ENCODE measurements around the gene RXRA. TPM values are rescaled to one million over a fixed set of nuclear protein-coding genes. Genes with fewer than 3 reads are reported as not detected.

RXRA gene
- total RNA-seq, 1 donor from 2014 or later = 78.1 TPM

DNA sequence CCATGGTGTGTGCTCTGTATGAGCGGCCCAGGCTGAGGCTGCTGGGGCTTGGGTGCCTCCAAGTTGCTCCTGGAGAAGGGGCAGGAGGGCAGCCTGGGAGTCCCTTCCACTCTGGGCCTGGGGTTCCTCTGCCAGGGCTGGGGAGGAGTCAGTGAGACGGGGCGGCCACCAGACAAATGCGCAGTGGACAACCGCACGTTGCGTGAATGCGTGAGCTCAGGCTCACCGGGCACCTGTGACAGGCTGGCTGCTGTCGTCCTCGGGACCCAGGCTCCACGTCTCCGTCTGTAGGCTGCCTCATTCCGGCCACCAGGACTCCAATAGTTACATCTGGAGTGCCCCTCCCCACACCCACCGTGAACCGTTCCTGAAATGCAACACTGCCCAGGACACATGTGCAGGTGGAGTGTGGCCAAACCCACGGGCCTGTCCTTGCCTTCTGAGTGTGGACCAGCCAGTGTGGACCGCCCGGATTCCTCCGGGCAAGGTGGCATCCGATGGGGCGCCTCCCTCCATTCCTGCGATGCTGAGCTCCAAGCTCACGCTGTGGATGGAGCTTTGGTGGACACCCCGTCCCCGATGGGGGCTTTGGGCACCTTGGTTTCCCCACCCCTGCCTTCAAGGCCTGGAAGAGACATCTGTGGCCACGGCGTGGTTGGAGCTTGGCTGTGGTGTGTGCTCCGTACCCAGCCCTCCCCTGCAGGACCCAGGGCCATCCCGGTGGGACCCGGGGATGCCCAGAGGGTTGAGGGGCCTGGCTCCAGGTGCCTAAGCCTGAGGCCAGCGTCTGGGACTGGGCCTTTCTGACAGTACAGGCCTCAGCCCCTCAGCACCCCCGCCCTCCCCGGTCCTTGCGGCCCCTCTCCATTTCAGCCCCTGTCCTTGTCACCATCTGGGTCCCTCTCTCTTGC lies 34.0 kb upstream of the RXRA start:
- intact Hi-C loops (cut with DNase I) = no loop called here

DNA sequence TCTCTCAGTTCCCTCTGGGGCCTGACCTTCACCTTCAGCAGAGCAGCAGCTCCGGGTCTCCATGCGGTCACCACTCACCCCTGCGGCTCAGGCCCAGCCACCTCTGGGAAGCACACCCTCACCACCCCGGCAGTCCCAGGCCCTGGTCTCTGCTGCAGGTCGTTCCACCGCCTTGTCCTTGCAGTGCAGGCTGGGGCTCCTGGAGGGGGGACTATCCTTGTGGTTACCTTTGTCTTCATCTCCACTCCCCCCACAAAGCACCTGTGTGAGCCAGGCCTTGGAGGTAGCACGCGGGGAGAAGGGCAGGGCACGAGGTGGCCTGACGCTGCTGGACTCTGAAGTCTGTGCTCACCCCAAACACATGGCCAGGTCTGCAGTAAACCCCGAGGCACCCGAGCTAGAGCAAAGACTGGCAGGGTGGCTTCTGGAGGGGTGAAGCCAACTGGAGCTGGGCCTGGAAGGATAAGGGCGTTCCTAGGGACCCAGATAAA lies 33.2 kb upstream of the RXRA start:
- intact Hi-C loops (cut with DNase I) = no loop called here
- ATAC-seq (peak; percentile 5), DNase-seq (ENCODE audit: low spot score) (no peak)

More for the DNA sequence above, 34.0 kb upstream of the RXRA start:
- no peak for ATAC-seq
- no peak for DNase-seq (ENCODE audit: low spot score)

GRCh38 chr9:134293611-134294152 lies 32.6 kb upstream of the RXRA start:
- DNase-seq (ENCODE audit: low spot score) = no peak
- ATAC-seq = peak; percentile 67
- intact Hi-C loops (cut with DNase I) = no loop called here

- intact Hi-C loops (cut with DNase I) = no loop called here
- ATAC-seq = peak; percentile 88
- no peak for DNase-seq (ENCODE audit: low spot score)
These were observed 31.8 kb upstream of the RXRA start for GRCh38 chr9:134294153-134295071.

GRCh38 chr9:134295101-134295745 lies 31.0 kb upstream of the RXRA start:
- intact Hi-C loops (cut with DNase I) = no loop called here
- DNase-seq (ENCODE audit: low spot score) = no peak
- no peak for ATAC-seq

- DNase-seq (ENCODE audit: low spot score) (no peak), ATAC-seq (no peak)
- intact Hi-C loops (cut with DNase I) = no loop called here
These were observed 30.5 kb upstream of the RXRA start for GRCh38 chr9:134295746-134296250.

DNA sequence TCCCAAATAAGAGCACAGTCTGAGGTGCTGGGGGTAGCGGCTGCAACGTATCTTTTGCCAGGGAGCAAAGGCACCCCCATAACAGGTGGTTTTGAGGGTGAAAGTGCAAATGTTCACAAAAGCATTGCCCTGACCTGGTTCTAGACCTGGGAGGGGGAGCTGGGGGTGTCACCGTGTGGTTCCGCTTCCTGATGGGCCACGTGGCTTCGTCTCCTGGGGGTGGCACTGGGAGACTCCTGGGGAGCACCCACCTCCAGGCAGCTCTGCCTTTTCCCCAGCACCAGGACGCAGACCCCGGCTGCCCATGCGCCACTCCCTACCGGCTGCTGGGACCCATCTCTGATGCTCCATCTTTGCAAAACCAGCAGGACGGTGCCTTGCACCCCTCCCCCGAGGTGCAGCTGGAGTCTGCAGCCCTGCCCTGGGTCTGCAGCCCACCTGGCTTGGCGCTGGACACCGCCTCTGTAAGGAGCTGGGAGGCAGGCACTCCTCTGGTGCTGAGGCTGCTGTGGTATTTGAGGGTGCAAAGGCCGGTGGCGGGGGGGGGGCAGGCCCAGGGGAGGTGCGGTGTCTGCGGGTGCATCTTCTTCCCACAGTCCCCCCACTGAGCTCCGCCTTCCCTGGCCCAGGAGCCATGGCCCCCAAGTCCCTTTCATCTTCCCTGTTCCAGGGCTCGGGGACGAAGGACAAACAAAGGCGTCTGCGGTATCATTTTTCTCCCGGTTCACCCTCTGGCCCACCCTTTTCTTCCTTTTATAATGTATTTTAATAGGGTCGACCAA lies 29.8 kb upstream of the RXRA start:
- intact Hi-C loops (cut with DNase I) = no loop called here
- DNase-seq (ENCODE audit: low spot score) (no peak), ATAC-seq (no peak)

DNA sequence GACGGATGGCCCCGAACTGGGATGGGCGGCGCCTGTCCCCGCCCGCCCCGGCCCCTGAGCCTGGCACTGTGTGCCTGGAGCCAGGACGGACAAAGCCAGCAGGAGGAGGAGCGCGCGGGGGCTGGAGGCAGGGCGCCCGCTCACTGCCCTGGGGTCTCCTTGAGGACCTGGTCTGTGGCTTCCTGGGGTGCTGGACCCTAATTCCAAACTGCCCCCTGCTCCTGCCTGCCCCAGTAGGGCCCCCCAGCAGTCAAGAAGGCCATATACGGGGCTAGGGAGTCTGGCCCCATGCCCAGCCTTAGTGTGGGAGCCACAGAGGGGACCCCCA lies 29.2 kb upstream of the RXRA start:
- intact Hi-C loops (cut with DNase I) = no loop called here
- ATAC-seq = no peak
- DNase-seq (ENCODE audit: low spot score) = no peak

DNA sequence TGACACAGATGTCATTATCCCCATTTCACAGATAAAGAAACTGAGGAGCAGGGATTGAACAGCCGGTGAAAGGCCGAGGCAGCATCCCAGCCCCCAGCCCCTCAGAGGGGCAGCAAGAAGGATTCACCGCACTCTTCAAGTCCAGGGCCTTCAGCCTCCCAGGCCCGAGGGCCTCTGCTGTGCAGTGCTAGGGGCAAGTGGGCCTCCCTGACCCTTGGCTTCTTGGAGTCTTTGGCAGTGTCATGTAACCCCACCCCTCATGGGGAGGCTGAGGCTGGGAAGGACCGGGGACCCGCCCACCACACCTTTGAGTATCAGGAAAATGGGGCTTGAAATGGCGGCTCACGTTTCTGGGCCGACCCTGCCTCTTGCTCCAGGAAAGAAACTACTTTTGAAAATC lies 28.7 kb upstream of the RXRA start:
- DNase-seq (ENCODE audit: low spot score) (no peak), ATAC-seq (no peak)
- intact Hi-C loops (cut with DNase I) = no loop called here

DNA sequence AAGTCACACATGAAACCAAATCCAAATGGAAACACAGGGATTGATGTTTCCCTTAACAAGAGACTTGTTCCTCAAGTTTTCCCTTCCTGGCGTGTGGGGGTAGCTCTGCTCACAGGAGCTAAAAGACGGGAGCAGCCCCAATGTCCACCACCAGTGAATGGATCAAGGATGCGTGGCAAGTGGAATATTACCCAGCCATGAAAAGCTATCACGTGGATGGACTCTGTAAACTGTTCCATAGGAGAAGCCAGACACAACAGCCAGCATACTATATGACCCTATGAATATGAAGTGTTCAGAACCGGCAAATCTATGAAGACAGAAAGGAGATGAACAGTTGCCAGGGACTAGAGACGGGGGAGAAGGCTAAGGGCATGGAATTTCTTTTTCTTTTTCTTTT lies 28.3 kb upstream of the RXRA start:
- DNase-seq (ENCODE audit: low spot score) (no peak), ATAC-seq (no peak)
- intact Hi-C loops (cut with DNase I) = no loop called here

DNA sequence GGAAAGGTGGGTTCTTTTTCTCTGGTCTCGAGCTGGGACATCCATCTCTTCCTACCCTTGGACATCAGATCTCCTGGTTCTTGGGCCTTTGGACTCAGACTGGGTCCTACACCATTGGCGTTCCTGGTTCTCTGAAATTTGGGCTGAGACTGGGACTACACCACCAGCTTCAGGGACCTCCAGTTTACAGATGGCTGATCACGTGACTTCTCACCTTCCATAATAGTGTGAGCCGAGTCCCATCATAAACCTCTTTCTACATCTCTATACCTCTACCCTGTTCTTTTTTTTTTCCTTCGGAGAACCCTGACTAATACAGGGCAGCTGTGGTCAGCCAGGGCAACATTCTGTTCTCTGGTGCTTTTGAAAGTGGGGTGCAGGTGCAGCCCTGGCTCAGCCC lies 27.2 kb upstream of the RXRA start:
- intact Hi-C loops (cut with DNase I) = no loop called here
- DNase-seq (ENCODE audit: low spot score) = no peak
- ATAC-seq = no peak

- no peak for ATAC-seq
- intact Hi-C loops (cut with DNase I) = no loop called here
- DNase-seq (ENCODE audit: low spot score) = no peak
These were observed 26.4 kb upstream of the RXRA start for GRCh38 chr9:134299883-134300282.

DNA sequence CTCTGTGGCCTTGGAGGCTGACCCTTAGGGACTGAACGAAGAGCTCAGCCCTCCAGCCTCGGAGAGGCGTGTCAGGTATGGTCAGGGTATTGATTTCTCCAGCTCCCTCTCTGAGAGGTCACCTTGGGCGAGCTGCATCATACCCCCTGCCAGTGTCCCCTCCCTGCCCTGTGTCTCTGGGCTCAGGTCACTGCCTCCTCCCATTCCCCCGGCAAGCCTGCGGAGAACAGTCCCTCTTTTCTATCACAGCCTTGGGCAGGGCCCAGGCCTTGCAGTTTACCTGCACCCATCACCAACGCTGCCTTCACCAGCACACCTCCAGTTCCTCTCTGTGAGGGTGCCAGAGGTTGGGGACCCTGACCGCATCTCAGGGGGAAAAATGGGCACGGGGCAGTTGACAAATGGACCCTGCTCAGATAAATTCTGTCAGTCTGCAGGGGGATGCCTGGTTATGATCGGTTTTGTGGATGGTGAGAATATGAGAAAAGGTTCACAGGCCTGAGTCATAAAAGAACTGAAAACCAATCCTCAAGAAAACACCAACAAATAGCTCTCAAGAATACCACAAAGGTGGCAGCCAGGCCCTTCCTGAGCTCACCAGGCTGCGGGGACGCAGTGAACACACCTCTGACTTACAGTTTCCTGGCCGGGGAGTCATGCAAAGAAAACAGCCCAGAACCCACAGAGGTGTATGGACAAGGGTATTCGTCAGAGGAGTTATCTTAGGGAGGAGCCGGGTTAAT lies 24.7 kb upstream of the RXRA start:
- intact Hi-C loops (cut with DNase I) = no loop called here
- ATAC-seq (no peak), DNase-seq (ENCODE audit: low spot score) (peak; percentile 42)

DNA sequence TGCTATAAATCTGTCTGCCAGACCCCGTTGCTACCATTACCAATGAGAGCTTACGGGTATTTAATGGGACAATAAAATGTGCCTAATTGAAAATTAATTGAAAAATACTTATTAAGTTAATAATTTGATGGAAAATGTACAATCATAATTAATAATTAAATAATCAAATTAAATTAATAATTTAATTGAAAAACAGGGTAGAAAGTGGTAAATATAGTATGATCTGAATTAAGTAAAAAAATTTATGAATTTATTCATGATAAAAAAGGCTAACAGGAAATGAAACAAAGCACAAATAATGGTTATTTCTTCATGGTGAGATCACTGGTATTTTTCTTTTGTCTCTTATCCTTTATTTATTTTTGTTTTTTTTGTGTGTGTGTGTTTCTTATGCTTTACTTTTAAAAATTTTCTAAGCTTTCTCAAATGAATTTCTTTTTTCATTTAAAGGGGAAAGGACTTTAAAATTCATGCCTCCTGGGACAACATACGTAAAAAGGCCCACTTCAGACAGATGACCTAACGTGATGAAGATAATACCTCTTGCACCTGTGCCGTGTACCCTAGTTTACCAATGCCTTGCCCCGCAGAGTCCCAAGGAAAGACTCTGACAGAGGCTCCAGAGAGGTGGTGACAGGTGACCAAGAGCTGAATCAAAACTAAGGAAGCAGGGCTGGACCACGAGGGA lies 24.0 kb upstream of the RXRA start:
- DNase-seq (ENCODE audit: low spot score) (no peak), ATAC-seq (no peak)
- intact Hi-C loops (cut with DNase I) = no loop called here

DNA sequence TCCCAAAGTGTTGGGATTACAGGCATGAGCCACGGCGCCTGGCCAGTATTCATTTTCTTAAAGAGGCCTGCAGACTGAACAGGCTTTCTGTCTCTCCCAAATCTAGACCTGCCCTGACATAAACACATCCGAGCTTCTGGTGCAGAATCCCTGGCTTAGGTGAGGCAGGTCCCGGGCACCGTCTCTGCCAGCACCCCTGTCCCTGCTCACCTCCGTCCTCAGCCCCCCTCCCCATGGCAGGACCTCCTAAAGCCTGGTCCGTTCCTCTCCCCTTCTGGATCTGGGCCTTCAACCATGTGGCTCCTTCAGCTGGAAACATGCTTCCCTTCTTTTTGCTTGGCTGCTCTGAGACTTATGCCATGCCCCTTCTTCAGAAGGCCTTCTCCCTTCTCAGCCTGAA lies 22.7 kb upstream of the RXRA start:
- DNase-seq (ENCODE audit: low spot score) (no peak), ATAC-seq (no peak)
- intact Hi-C loops (cut with DNase I) = no loop called here

DNA sequence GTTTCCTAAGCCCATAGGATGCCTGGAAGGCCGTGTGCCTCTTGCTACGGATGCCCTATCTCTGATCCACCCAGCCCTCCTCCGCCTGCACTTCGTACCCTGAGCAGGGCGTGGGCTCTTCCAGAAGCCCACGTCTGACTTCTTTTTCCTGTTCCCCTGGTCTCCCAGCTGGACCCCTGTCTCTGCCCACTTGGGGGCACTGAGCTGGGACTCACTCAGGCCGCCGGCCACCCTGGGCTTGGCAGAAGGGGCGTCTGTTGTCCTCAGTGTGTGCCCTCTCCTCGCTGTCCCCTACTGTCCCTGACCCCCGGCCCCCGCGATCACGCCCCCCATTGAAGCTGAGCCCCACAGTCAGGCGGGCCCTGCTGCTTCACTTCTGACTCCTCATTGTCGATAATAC lies 22.0 kb upstream of the RXRA start:
- DNase-seq (ENCODE audit: low spot score) = peak; percentile 42
- no peak for ATAC-seq
- intact Hi-C loops (cut with DNase I) = no loop called here

DNA sequence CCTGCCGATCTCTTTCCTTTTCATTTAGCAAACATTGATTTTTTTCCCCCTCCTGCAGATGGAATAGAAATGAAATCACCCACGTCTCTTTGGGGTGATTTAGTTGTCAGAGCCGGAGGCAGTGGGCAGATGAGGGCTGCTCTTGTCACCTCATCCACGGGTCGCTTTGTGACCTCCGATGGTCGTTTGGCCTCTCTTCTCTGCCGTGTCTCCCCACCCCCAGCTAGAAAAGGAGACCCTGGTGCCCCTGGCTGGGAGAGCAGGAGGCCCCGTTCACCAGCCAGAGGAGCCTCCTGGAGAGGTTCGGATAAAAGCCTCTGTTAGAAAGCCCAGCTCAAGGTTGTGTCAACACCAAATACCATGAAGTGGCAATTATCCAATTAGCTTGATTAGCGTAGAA lies 21.6 kb upstream of the RXRA start:
- peak; percentile 47 for DNase-seq (ENCODE audit: low spot score)
- intact Hi-C loops (cut with DNase I) = no loop called here
- no peak for ATAC-seq
